A673 (cell line): ENCODE measurements around the gene NPRL2. TPM values are rescaled to one million over a fixed set of nuclear protein-coding genes. Genes with fewer than 3 reads are reported as not detected.

Source experiments
- BruUV-seq: library from RNA; stranded (reverse); fragments of 400-500 nt; replicated peaks from 2 replicates; lab custom pipeline; 2021; lab: Mats Ljungman, UMichigan
- CTCF ChIA-PET: fragments of 300-600 bp; sonication (Branson Sonifier 250); formaldehyde crosslinking; loops from one replicate; lab custom pipeline; 2022; ENCODE audit warnings: antibody characterized with exemption; lab: Charles Lee
- POLR2A ChIA-PET: fragments of 300-600 bp; sonication (Branson Sonifier 250); formaldehyde crosslinking; loops from one replicate; lab custom pipeline; 2022; ENCODE audit warnings: antibody characterized with exemption; ENCODE audit not compliant: low non-redundant PET; lab: Charles Lee
- DNase-seq: peaks from one replicate; pipeline ENCODE4 v3.0.0-alpha.2; 2015; ENCODE audit warnings: low spot score
- H3K27ac ChIP-seq: fragments of 200-600 bp; sonication (generic); 2 replicates; pipeline ENCODE4 v1.5.1; 2016; ENCODE audit warnings: mixed run types, low read depth, mild to moderate bottlenecking, mixed read lengths, antibody characterized with exemption, low read length; ENCODE audit not compliant: poor library complexity, severe bottlenecking
- H3K27me3 ChIP-seq: fragments of 200-600 bp; sonication (generic); replicated peaks from 2 replicates; pipeline ENCODE4 v1.6.1; 2017; ENCODE audit warnings: mixed run types, low read depth, mild to moderate bottlenecking, mixed read lengths, antibody characterized with exemption, low read length; ENCODE audit not compliant: insufficient read depth, poor library complexity
- H3K36me3 ChIP-seq: fragments of 200-600 bp; sonication (generic); 2 replicates; pipeline ENCODE4 v1.6.1; 2016; ENCODE audit warnings: mixed run types, mild to moderate bottlenecking, mixed read lengths, antibody characterized with exemption, low read length; ENCODE audit not compliant: insufficient read depth, poor library complexity, severe bottlenecking
- H3K4me1 ChIP-seq: fragments of 200-600 bp; sonication (generic); 2 replicates; pipeline ENCODE4 v1.6.1; 2017; ENCODE audit warnings: mixed run types, mild to moderate bottlenecking, mixed read lengths, antibody characterized with exemption, low read length; ENCODE audit not compliant: insufficient read depth, poor library complexity, severe bottlenecking
- H3K4me3 ChIP-seq: fragments of 200-600 bp; sonication (generic); 2 replicates; pipeline ENCODE4 v1.5.1; 2016; ENCODE audit warnings: low read depth, mixed run types, mild to moderate bottlenecking, mixed read lengths, low read length; ENCODE audit not compliant: poor library complexity, severe bottlenecking
- H3K9me3 ChIP-seq: fragments of 200-600 bp; sonication (generic); 2 replicates; pipeline ENCODE4 v1.6.1; 2016; ENCODE audit warnings: mixed run types, low read depth, mild to moderate bottlenecking, mixed read lengths, antibody characterized with exemption, low read length; ENCODE audit not compliant: poor library complexity, severe bottlenecking
- CTCF ChIP-seq: fragments of 300-800, 200-600 bp; sonication (generic); conservative IDR thresholded peaks from 2 replicates; pipeline ENCODE4 v1.5.1; 2017; ENCODE audit warnings: low read depth, mild to moderate bottlenecking, antibody characterized with exemption, low read length, moderate library complexity, mixed read lengths
- EZH2 ChIP-seq: fragments of 200-600 bp; sonication (generic); IDR thresholded peaks from 2 replicates; pipeline ENCODE4 v1.6.1; 2017; ENCODE audit warnings: borderline replicate concordance, low read depth, mild to moderate bottlenecking, mixed read lengths, antibody characterized with exemption, low read length; ENCODE audit not compliant: poor library complexity, severe bottlenecking
- intact Hi-C: fragments of 100-400 bp; cut with micrococcal nuclease; formaldehyde crosslinking; loops from one replicate; pipeline ENCODE4 v1.10.0; 2022; ENCODE audit not compliant: unreplicated experiment
- total RNA-seq: library from RNA; stranded (reverse); gene quantifications from 2 replicates; pipeline ENCODE4 v1.2.3, GENCODE V29; 2021

The NPRL2 gene
- total RNA-seq, 1 experiment from 2014 or later: 16.0 TPM

DNA sequence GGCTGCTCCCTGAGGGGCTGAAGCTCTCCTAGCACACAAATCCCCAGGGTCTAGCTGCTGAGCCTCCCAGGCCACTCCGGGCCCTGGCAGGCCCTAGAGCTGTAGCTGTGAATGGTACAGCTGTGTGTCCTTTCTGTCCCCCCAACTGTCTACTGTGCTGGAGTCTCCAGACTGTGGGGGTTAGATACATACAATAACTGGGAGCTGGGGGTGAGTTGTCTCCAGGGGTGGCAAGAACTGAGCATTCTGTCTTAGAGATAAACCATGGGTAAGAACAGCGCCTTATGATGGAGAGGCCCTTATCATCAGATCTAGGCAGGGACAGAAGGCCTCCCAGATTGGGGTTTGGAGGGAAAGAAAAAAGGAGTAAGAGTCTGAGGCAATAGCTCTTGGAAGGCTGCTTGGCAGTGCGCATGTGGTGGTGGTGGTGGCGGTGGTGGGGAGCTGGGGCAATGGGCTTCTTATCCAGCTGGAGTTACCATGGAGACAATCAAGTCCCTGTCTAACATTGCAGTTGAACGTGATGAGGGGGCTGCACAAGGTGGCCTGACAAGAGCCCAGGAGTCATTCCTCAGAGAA, 3.7 kb upstream of the NPRL2 start:
- ChIA-PET CTCF (no interaction called here), POLR2A (no interaction called here)
- intact Hi-C loops: loop anchor here (5.0 kb wide), 1 partner anchor 188 kb away; no protein-coding TSS in a partner anchor
- Histone ChIP-seq H3K27me3 (no peaks in the 10 kb centered on the region), H3K4me1 (peaks cover 5% of the 10 kb centered on the region), H3K9me3 (no peaks in the 10 kb centered on the region), H3K36me3 (peaks cover 3% of the 10 kb centered on the region), H3K27ac (no peak overlapping the region), H3K4me3 (no peak overlapping the region)
- no TSS peak for BruUV-seq
- no peak for DNase-seq
- TF ChIP-seq EZH2 (no peak), CTCF (no peak)

DNA sequence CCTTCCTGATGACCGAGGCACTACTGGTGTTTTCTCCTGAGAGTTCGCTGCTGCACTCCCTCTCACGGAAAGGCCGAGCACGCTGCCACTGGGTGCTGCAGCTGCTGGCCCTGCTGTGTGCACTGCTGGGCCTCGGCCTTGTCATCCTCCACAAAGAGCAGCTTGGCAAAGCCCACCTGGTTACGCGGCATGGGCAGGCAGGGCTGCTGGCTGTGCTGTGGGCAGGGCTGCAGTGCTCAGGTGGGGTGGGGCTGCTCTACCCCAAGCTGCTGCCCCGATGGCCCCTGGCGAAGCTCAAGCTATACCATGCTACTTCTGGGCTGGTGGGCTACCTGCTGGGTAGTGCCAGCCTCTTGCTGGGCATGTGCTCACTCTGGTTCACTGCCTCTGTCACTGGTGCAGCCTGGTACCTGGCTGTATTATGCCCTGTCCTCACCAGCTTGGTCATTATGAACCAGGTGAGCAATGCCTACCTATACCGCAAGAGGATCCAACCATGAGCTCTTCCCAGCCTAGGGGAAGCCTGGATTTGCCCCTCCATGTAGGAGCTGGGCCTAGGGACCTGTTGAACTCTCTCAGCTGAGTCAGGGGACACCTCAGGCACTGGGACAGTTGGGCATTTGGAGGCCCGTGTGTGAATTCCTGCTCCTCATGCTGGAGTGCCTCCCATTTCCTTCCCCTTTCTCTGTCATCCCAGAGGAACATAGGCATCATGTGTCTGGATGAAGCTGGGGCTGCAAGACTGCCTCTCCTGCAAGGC, 2.9 kb upstream of the NPRL2 start:
- CTCF ChIA-PET: no interaction called here
- H3K27me3 ChIP-seq: no peaks in the 10 kb centered on the region
- H3K4me3 ChIP-seq: no peak overlapping the region
- H3K36me3 ChIP-seq: peaks cover 3% of the 10 kb centered on the region
- no TSS peak for BruUV-seq
- peaks cover 5% of the 10 kb centered on the region for H3K4me1 ChIP-seq
- intact Hi-C loops: loop anchor here (5.0 kb wide), 1 partner anchor 189 kb away; no protein-coding TSS in a partner anchor
- TF ChIP-seq CTCF: no peak
- no peak for TF ChIP-seq EZH2
- H3K27ac ChIP-seq: no peak overlapping the region
- no peak for DNase-seq
- POLR2A ChIA-PET: no interaction called here
- H3K9me3 ChIP-seq: no peaks in the 10 kb centered on the region

DNA sequence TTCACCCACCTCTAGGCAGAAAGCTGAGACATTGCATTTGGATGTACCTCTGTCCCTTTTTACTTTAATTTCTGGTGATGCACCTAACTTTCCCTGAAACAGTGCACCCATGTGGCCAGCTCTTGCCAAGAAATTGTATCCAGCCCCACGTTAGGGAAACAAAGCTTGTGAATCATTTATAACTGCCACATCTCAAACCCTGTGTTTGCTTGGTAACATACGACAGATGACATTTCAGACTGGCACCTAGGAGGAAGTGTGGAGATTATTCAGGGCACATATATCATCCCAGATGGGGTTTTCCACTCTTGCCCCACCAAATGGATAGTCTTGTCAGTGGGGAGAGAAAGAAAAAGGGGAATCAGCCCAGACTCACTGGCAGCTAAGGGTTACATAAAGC, 2.2 kb upstream of the NPRL2 start:
- no peaks in the 10 kb centered on the region for H3K27me3 ChIP-seq
- no peak overlapping the region for H3K27ac ChIP-seq
- ChIA-PET CTCF (no interaction called here), POLR2A (no interaction called here)
- H3K9me3 ChIP-seq: no peaks in the 10 kb centered on the region
- TF ChIP-seq CTCF (0 out of 2 replicates have a peak, but pooled peaks have one; percentile 18), EZH2 (no peak)
- TSS peak; percentile 54 for BruUV-seq
- H3K4me3 ChIP-seq: no peak overlapping the region
- intact Hi-C loops: loop anchor here (5.0 kb wide), 1 partner anchor 190 kb away; no protein-coding TSS in a partner anchor
- peaks cover 3% of the 10 kb centered on the region for H3K36me3 ChIP-seq
- H3K4me1 ChIP-seq: peaks cover 5% of the 10 kb centered on the region
- no peak for DNase-seq
